ENCODE results near the gene POC1A. TPM values are rescaled to one million over a fixed set of nuclear protein-coding genes. Genes with fewer than 3 reads are reported as not detected.

POC1A gene
- 8.0 and 12.6 TPM in 2 replicates for total RNA-seq

GRCh38 chr3:52154135-52155094 lies at the start of gene POC1A:
POC1A (minus strand) TSS chr3:52154423; CDS start chr3:52154372, 51 bp downstream.

GRCh38 chr3:52197842-52198625 lies 43.8 kb upstream of the POC1A start, which contains the start of gene ALAS1:
ALAS1 (plus strand) TSS chr3:52198160; CDS start chr3:52199242, 1,082 bp downstream.

GRCh38 chr3:52056521-52056967 lies 97.7 kb downstream of the POC1A start, which contains the start of gene DUSP7:
DUSP7 (minus strand) TSS chr3:52056571; CDS start chr3:52056366, 205 bp downstream.

Other genes with a start within 250 kb of the POC1A start
- gene RRP9, start 212.5 kb downstream of the POC1A start, total RNA-seq = 20.6 and 21.1 TPM in 2 replicates
- gene PARP3, start 212.1 kb downstream of the POC1A start, total RNA-seq = 8.1 and 12.6 TPM in 2 replicates
- gene GPR62, start 199.0 kb downstream of the POC1A start, total RNA-seq = 0.07 TPM in 1 of 2 replicates, not detected in the other
- 23.1 and 23.3 TPM in 2 replicates for gene PCBP4, start 187.0 kb downstream of the POC1A start, total RNA-seq
- gene ABHD14B, start 180.4 kb downstream of the POC1A start, total RNA-seq = 12.5 and 15.5 TPM in 2 replicates
- gene ABHD14A, start 179.4 kb downstream of the POC1A start, total RNA-seq = 3.5 and 7.3 TPM in 2 replicates
- gene ACY1, start 170.9 kb downstream of the POC1A start, total RNA-seq = 8.0 and 11.2 TPM in 2 replicates
- 968 and 1,125 TPM in 2 replicates for gene RPL29, start 158.5 kb downstream of the POC1A start, total RNA-seq
- gene DUSP7, start 97.9 kb downstream of the POC1A start, total RNA-seq = 16.9 and 23.2 TPM in 2 replicates
- 57.6 and 71.7 TPM in 2 replicates for gene ALAS1, start 43.7 kb upstream of the POC1A start, total RNA-seq
- gene TLR9, start 71.2 kb upstream of the POC1A start, total RNA-seq = under 0.01 TPM in 1 of 2 replicates, not detected in the other
- gene TWF2, start 84.7 kb upstream of the POC1A start, total RNA-seq = 124 and 136 TPM in 2 replicates
- gene PPM1M, start 91.3 kb upstream of the POC1A start, total RNA-seq = 11.3 and 12.0 TPM in 2 replicates
- gene WDR82, start 124.2 kb upstream of the POC1A start, total RNA-seq = 74.7 and 80.6 TPM in 2 replicates
- gene GLYCTK, start 133.4 kb upstream of the POC1A start, total RNA-seq = 16.4 TPM in 2 replicates
- 2.7 and 2.9 TPM in 2 replicates for gene DNAH1, start 161.9 kb upstream of the POC1A start, total RNA-seq

All from thoracic aorta endothelial cell (primary cell).